HepG2 (cell line): ENCODE results near the gene CDK9. TPM values are rescaled to one million over a fixed set of nuclear protein-coding genes. Genes with fewer than 3 reads are reported as not detected.

Source experiments
- ATAC-seq: fragments of 200-7000 bp; cut with Tn5 transposase; 3 replicates; pipeline ENCODE4 v1.9.1; 2020; ENCODE audit warnings: mild to moderate bottlenecking, moderate library complexity
- BruUV-seq: library from RNA; stranded (reverse); fragments of 400-500 nt; replicated peaks from 2 replicates; lab custom pipeline; 2021; lab: Mats Ljungman, UMichigan
- CTCF ChIA-PET: fragments of 300-600 bp; formaldehyde crosslinking; extraction: SDS; loops from one replicate; lab custom pipeline; 2021; ENCODE audit warnings: low total read pairs, inconsistent platforms, low intra/inter-chr PET ratio; lab: Yijun Ruan, JAX
- POLR2A ChIA-PET: fragments of 350-600 bp; sonication (Branson Sonifier 250); formaldehyde crosslinking; loops from one replicate; lab custom pipeline; 2020; ENCODE audit warnings: antibody characterized with exemption, inconsistent platforms; lab: Yijun Ruan, JAX
- DNase-seq: peaks from one replicate; pipeline ENCODE4 v3.0.0-alpha.2; 2015; ENCODE audit warnings: low spot score
- FAIRE-seq: peaks from 3 replicates; lab custom pipeline; 2011; peaks lifted over from hg19 to GRCh38; lab: Jason Lieb, UNC
- H2AFZ ChIP-seq: one replicate; pipeline ENCODE4 v1.6.1; 2011; ENCODE audit warnings: low read length, inconsistent platforms
- H3K27ac ChIP-seq: fragments of 300-600 bp; 3 replicates; pipeline ENCODE4 v1.8.0; 2011; ENCODE audit warnings: mixed run types, mild to moderate bottlenecking, mixed read lengths, low read length, inconsistent platforms; ENCODE audit not compliant: insufficient read depth; ENCODE audit errors: extremely low read length
- H3K27me3 ChIP-seq, 2 experiments: fragments of 200-600 bp in 1 of 2; 2 replicates in 1 of 2; 3 replicates in 1 of 2; pipeline versions ENCODE4 v1.6.0 to v1.8.0; 2011; ENCODE audit warnings: low read length in 2 of 2, mild to moderate bottlenecking in 2 of 2, moderate library complexity in 2 of 2, inconsistent platforms in 1 of 2; ENCODE audit not compliant: insufficient read depth in 2 of 2, control insufficient read depth in 1 of 2
- H3K36me3 ChIP-seq, 2 experiments: fragments of 200-600 bp in 1 of 2; replicated peaks in 1 of 2; 2 replicates in 1 of 2; 3 replicates in 1 of 2; pipeline versions ENCODE4 v1.5.1 to v1.8.0; 2011; ENCODE audit warnings: low read length in 2 of 2, inconsistent platforms in 1 of 2; ENCODE audit not compliant: insufficient read depth in 2 of 2, control insufficient read depth in 1 of 2
- H3K4me1 ChIP-seq: 2 replicates; pipeline ENCODE4 v1.5.1; 2012; ENCODE audit warnings: low read length, inconsistent platforms; ENCODE audit not compliant: insufficient read depth
- H3K4me2 ChIP-seq: 2 replicates; pipeline ENCODE4 v1.6.0; 2011; ENCODE audit warnings: low read depth, low read length, inconsistent platforms
- H3K4me3 ChIP-seq, 3 experiments: fragments of 200-600 bp in 1 of 3; sonication (generic), shearing (Covaris generic) in 1 of 3; replicated peaks in 1 of 3; 2 replicates each; pipeline ENCODE4 v1.5.1; 2011 to 2016; ENCODE audit warnings: low read length in 3 of 3, inconsistent platforms in 2 of 3, low read depth in 2 of 3, mild to moderate bottlenecking in 2 of 3, control low read depth in 1 of 3, mixed read lengths in 1 of 3; ENCODE audit not compliant: insufficient read depth in 1 of 3
- H3K79me2 ChIP-seq: one replicate; pipeline ENCODE4 v1.6.1; 2011; ENCODE audit warnings: low read length, inconsistent platforms; ENCODE audit not compliant: insufficient read depth
- H3K9ac ChIP-seq: 2 replicates; pipeline ENCODE4 v1.6.0; 2011; ENCODE audit warnings: mild to moderate bottlenecking, low read depth, low read length, inconsistent platforms; ENCODE audit not compliant: insufficient read depth
- H3K9me3 ChIP-seq: 2 replicates; pipeline ENCODE4 v1.5.1; 2012; ENCODE audit warnings: mild to moderate bottlenecking, low read length
- H4K20me1 ChIP-seq: 2 replicates; pipeline ENCODE4 v1.6.0; 2011; ENCODE audit warnings: inconsistent platforms, mild to moderate bottlenecking, low read length, moderate library complexity; ENCODE audit not compliant: insufficient read depth
- PITX1 ChIP-seq: sonication (generic); formaldehyde crosslinking; IDR thresholded peaks from 2 replicates; pipeline ENCODE4 v1.5.1; 2020; ENCODE audit warnings: mild to moderate bottlenecking, missing genetic modification reagents
- PRPF4 ChIP-seq: fragments of 200-400 bp; formaldehyde crosslinking; IDR thresholded peaks from 2 replicates; pipeline ENCODE4 v1.6.1; 2016; ENCODE audit warnings: low read length, low read depth; ENCODE audit not compliant: poor library complexity, severe bottlenecking
- THAP11 ChIP-seq: IDR thresholded peaks from 2 replicates; pipeline ENCODE4 v1.6.1; 2016; ENCODE audit warnings: missing biosample characterization, missing genetic modification reagents
- WIZ ChIP-seq: sonication (generic); formaldehyde crosslinking; IDR thresholded peaks from 2 replicates; pipeline ENCODE4 v1.5.1; 2020; ENCODE audit warnings: mild to moderate bottlenecking, missing genetic modification reagents
- ZFP90 ChIP-seq: sonication (generic); formaldehyde crosslinking; IDR thresholded peaks from 2 replicates; pipeline ENCODE4 v1.8.0; 2022; ENCODE audit warnings: missing genetic modification reagents, mild to moderate bottlenecking, inconsistent platforms, borderline replicate concordance
- WGBS: methylation state at CpG from one replicate; pipeline ENCODE4 v1.1.6; 2017; ENCODE audit warnings: low lambda C conversion rate; 5-methylcytosine and 5-hydroxymethylcytosine counted together
- in situ Hi-C: cut with HindIII; loops from 2 replicates; pipeline ENCODE4 v1.10.0; 2017; ENCODE audit warnings: low pct_unique_long_range_greater_than_20kb; ENCODE audit not compliant: extremely low pct_ligation_motif_present
- intact Hi-C: fragments of 100-400 bp; cut with micrococcal nuclease; formaldehyde crosslinking; loops from one replicate; pipeline ENCODE4 v1.10.0; 2022; ENCODE audit not compliant: unreplicated experiment
- polyA plus RNA-seq, 8 experiments: library from polyadenylated mRNA; depleted of rRNA in 3 of 8; stranded (reverse) in 7 of 8; unstranded in 1 of 8; fragments of >200 nt; fragmentation: Illumina TruSeq in 4 of 8; extraction: Trizol in 4 of 8; gene quantifications; 2 replicates each; pipeline versions ENCODE4 v1.2.1 to v1.2.3, GENCODE V29; 2011 to 2016; ENCODE audit warnings: low read depth in 4 of 8, missing spikeins in 1 of 8, mixed read lengths in 1 of 8; ENCODE audit not compliant: insufficient read depth in 1 of 8
- total RNA-seq, 5 experiments: library from RNA; depleted of rRNA; stranded (reverse); fragments of >200 nt; fragmentation: Illumina TruSeq; extraction: Trizol; gene quantifications; 2 replicates each; pipeline ENCODE4 v1.2.3, GENCODE V29; 2016; ENCODE audit warnings: low read depth in 1 of 5
- TF ChIP-seq, protein P1 (sequence below): fragments of 450-650 bp; IDR thresholded peaks from 2 replicates; pipeline ENCODE4 v1.6.1; 2016
- TF ChIP-seq, protein P2 (sequence below): sonication (generic); formaldehyde crosslinking; IDR thresholded peaks from 2 replicates; pipeline ENCODE4 v1.4.0; 2020; ENCODE audit warnings: missing genetic modification reagents

The CDK9 gene
- total and polyA plus RNA-seq, 2 of the 13 experiments (the other 11 are each of a cell fraction or from before 2014, with no cell fraction given) = 16.8 to 21.5 TPM

DNA sequence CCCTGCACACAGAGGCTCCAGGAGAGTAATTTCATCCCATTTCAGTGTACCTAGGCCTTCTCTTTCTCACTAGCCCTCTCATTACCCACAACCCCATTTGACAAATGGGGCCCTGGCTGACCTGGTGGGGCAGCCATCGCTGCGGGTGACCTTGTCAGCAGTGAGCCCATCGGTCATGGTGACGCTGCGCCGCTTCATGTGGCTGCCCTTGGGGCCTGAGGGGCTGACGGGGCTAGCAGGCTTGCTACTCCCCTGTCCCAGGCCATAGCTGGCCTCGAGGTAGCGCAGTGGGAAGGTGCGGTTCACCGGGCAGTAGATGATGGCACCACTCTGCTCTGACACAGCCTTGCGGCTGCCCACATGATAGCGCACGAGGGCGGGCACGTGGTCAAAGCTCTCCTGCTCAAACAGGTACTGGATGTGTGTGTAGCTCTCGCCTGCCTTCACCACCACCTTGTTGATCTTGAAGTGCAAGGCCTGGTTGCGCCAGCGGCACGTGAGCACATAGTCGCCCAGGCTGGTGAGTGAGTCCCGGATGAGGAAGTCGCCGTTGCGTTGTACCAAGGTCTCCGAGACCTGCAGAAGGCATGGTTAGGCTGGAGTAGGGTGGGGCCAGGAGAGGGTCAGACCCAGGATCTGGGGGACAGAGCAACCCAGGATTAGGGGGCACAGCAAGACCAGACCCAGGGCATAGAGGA, 36.6 kb upstream of the CDK9 start:
- Histone ChIP-seq H2AFZ (no peak overlapping the region), H3K36me3 (no peaks in the 10 kb centered on the region), H3K79me2 (no peaks in the 10 kb centered on the region), H3K4me1 (no peaks in the 10 kb centered on the region), H3K9ac (no peak overlapping the region), H4K20me1 (no peaks in the 10 kb centered on the region), H3K27ac (no peak overlapping the region), H3K27me3 (peaks cover 4 to 59% of the 10 kb centered on the region in 2 experiments; a peak in 3 of 5 replicates), H3K4me2 (no peak overlapping the region), H3K9me3 (no peaks in the 10 kb centered on the region), H3K4me3 (no peak overlapping the region)
- no peak for ATAC-seq
- intact Hi-C loops = no loop called here
- no TSS peak for BruUV-seq
- FAIRE-seq = no peak
- TF ChIP-seq, protein P1, sequence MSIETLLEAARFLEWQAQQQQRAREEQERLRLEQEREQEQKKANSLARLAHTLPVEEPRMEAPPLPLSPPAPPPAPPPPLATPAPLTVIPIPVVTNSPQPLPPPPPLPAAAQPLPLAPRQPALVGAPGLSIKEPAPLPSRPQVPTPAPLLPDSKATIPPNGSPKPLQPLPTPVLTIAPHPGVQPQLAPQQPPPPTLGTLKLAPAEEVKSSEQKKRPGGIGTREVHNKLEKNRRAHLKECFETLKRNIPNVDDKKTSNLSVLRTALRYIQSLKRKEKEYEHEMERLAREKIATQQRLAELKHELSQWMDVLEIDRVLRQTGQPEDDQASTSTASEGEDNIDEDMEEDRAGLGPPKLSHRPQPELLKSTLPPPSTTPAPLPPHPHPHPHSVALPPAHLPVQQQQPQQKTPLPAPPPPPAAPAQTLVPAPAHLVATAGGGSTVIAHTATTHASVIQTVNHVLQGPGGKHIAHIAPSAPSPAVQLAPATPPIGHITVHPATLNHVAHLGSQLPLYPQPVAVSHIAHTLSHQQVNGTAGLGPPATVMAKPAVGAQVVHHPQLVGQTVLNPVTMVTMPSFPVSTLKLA = peak; percentile 30; the same call in 1 of the 2 replicates
- no peak for TF ChIP-seq PRPF4
- 71% methylated on average over 11 of the region's 26 CpGs for WGBS
- no peak for DNase-seq
- ChIA-PET CTCF (no interaction called here), POLR2A (no interaction called here)
- in situ Hi-C loops = no loop called here

DNA sequence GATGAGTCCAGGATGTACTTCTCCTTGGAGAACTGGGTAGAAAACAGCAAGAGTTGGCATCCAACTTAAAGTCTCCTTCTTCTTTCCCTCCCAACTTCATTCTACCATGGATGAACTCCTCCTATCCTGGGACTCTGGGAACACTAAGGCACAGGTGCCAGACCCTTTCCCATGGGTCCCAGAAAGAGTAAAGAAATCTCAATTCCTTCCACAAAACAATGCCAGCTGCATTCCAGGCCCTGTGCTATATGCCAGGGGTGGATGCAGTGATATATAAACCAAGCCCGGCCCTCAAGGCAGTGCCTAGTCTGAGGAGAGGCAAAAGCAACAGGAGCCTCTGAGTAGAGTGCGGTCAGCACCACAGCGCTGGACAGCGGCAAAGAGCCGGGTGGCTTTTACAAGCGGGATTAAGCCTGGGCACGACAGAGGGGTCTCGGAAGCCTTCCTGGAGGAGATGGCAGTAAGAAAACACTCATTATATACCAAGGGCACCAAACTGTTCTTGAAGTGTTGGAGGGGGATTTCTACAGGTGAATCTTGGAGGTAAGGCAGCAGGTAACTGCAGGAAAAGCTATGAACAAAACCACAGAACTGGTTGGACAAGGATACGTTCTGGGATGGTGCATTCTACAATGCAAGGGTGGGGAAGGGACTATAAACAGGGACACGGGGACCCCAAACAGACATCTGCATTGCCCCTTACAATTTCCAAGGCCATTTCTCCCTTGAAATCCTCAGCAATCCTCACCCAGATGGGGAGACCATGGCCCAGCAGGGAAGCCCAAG, 34.4 kb upstream of the CDK9 start:
- 4% methylated on average over 10 of the region's 10 CpGs for WGBS
- peak; percentile 52; the same call in 2 of the 3 replicates for ATAC-seq
- ChIA-PET POLR2A (no interaction called here), CTCF (no interaction called here)
- H3K4me2 ChIP-seq = no peak overlapping the region
- H3K9ac ChIP-seq = no peak overlapping the region
- intact Hi-C loops (no loop called here), in situ Hi-C loops (no loop called here)
- no peaks in the 10 kb centered on the region for H3K9me3 ChIP-seq
- BruUV-seq = no TSS peak
- no peaks in the 10 kb centered on the region for H3K79me2 ChIP-seq
- no peak overlapping the region for H3K4me3 ChIP-seq
- DNase-seq = no peak
- H3K4me1 ChIP-seq = no peaks in the 10 kb centered on the region
- H2AFZ ChIP-seq = no peak overlapping the region
- no peaks in the 10 kb centered on the region for H4K20me1 ChIP-seq
- peaks cover 3 to 56% of the 10 kb centered on the region in 2 experiments; a peak in 3 of 5 replicates for H3K27me3 ChIP-seq
- no peak overlapping the region for H3K27ac ChIP-seq
- no peak for FAIRE-seq
- no peaks in the 10 kb centered on the region for H3K36me3 ChIP-seq
- TF ChIP-seq WIZ (peak; percentile 91), THAP11 (CRISPR knock-in tag) (0 out of 2 replicates have a peak, but pooled peaks have one; percentile 24), ZFP90 (CRISPR knock-in tag) (peak; percentile 40; the same call in 1 of the 2 replicates), PITX1 (CRISPR knock-in tag) (0 out of 2 replicates have a peak, but pooled peaks have one; percentile 36)
- TF ChIP-seq, protein P2, sequence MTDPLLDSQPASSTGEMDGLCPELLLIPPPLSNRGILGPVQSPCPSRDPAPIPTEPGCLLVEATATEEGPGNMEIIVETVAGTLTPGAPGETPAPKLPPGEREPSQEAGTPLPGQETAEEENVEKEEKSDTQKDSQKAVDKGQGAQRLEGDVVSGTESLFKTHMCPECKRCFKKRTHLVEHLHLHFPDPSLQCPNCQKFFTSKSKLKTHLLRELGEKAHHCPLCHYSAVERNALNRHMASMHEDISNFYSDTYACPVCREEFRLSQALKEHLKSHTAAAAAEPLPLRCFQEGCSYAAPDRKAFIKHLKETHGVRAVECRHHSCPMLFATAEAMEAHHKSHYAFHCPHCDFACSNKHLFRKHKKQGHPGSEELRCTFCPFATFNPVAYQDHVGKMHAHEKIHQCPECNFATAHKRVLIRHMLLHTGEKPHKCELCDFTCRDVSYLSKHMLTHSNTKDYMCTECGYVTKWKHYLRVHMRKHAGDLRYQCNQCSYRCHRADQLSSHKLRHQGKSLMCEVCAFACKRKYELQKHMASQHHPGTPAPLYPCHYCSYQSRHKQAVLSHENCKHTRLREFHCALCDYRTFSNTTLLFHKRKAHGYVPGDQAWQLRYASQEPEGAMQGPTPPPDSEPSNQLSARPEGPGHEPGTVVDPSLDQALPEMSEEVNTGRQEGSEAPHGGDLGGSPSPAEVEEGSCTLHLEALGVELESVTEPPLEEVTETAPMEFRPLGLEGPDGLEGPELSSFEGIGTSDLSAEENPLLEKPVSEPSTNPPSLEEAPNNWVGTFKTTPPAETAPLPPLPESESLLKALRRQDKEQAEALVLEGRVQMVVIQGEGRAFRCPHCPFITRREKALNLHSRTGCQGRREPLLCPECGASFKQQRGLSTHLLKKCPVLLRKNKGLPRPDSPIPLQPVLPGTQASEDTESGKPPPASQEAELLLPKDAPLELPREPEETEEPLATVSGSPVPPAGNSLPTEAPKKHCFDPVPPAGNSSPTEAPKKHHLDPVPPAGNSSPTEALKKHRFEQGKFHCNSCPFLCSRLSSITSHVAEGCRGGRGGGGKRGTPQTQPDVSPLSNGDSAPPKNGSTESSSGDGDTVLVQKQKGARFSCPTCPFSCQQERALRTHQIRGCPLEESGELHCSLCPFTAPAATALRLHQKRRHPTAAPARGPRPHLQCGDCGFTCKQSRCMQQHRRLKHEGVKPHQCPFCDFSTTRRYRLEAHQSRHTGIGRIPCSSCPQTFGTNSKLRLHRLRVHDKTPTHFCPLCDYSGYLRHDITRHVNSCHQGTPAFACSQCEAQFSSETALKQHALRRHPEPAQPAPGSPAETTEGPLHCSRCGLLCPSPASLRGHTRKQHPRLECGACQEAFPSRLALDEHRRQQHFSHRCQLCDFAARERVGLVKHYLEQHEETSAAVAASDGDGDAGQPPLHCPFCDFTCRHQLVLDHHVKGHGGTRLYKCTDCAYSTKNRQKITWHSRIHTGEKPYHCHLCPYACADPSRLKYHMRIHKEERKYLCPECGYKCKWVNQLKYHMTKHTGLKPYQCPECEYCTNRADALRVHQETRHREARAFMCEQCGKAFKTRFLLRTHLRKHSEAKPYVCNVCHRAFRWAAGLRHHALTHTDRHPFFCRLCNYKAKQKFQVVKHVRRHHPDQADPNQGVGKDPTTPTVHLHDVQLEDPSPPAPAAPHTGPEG (CRISPR knock-in tag) = 0 out of 2 replicates have a peak, but pooled peaks have one; percentile 39
